NCI-H2196 treated with DMSO at 0.1 percent for 48 hours (cell line): ENCODE measurements around the gene TSR1.

ENCODE experiments used
- DNase-seq: peaks from one replicate; lab custom pipeline; 2025; ENCODE audit not compliant: unreplicated experiment; lab: John Stamatoyannopoulos, UW

Gene TSR1

DNA sequence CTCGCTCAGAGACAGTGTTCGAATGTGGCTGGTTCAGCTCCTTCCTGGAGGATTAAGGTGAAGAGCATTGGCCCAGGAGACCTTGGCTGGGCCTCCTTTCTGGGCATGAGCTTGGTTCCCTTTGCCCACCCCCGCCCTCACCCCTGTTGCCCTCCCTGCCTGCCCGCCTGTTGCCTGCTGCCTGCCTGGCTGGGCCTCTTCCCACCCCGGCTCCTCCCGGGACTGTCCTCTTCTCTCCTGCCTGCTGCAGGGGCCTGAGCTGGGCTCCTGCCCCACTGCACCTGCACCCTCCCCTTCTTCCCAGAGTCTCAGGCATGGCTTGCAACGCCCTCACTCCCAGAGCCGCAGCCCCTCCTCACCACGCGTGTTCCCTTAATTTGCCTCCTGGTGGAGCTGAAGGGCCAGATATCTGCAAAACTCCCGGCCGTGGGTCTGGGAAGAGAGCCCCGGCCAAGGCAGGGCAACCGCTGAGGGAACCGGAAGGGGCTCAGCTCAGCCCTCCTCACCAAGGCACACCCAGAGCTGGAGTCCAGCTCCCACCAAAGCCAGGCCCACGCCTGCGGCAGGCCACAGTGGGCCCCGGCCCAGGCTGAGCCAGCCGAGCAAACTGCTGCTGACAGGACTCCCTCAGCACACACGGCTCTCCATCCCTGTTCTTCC lies 33.4 kb upstream of the TSR1 start:
- DNase-seq = no peak

DNA sequence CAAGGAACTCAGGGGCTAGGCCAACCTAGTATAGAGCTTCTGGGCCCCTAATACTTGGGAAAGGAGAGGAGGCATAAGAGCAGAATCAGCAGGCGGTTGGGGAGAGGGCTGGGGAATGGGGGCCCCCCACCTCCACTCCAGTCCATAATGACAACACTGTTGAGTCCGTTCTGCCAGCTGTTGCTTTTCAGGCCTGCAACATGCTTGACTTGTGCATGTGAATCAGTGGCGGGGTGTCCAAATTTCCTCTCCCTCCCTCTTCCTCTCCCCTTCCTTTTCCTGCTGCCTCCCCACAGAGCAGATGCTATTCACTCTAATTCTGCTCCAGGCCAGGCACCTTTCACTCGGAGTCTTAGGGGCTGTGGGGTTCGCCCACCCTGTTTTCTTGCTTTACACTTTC lies 32.8 kb upstream of the TSR1 start:
- DNase-seq = no peak

DNA sequence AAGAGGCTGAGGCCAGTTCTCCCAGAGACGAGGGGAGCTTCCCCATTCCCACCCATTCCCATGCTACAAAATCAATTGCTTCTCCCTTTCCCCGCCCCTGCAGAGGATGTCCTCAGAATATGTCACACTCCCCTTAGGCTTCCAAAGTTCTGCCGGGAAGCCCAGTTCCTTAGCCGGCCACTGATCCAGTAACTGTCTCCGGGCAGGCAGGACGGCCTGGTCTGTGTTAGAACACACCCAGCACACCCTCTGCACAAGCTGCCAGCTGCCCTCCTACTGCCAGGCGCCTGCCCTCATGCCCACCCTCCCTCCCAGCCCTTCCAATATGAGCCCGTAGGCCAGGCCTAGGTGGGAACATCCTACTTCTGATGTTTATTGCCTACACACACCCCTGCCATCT lies 32.1 kb upstream of the TSR1 start:
- no peak for DNase-seq

DNA sequence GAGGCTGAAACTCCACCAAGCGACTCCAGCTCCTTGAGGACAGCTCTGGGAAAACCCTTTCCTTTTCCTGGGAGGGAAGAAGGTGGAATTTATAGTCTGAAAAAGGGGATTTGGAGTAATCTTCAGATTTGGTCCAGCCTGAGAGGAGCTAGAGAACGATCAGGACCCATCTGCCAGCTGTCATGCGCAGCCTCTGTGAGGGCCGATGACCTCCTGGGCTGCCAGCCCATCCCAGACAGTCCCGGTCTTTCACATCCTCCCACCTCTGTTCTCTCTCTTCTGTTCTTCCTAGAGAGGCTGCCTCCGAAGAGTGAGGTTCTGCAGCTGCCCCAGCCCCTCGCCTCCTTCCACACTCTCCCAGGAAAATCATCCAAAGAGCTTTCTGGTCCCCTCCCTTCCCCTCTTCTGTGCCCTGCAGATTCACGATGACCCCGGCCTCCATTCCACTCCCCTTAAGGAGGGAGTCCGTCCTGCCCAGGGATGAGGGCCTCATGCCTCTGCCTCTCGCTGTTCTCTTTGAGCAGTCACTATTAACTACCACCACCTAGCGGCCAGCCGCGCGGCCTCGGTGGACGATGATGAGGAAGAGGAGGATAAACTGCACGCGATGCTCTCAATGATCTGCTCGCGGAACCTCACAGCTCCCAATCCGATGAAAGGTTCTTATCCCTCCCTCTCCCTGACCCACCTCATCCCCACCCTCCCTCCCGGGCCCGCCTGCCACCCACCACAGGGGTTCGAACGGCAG lies 30.7 kb upstream of the TSR1 start:
- no peak for DNase-seq

DNA sequence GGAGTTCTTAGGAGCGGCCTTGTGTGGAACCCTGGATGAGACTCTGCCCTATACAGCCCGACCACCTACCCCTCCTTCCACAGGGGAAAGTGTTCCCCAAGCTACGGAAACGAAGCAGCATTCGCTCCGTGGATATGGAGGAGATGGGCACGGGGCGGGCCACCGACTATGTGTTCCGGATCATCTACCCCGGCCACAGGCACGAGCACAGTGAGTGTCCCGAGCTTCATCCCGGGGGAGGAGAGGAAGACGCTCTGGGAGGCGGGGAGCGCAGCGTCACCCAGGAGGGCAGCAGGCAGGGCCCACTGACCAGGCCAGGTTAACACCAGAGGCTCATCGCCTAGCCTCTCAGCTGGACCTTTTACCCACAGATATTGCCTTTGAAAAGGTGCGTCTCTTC lies 28.9 kb upstream of the TSR1 start:
- DNase-seq = no peak

DNA sequence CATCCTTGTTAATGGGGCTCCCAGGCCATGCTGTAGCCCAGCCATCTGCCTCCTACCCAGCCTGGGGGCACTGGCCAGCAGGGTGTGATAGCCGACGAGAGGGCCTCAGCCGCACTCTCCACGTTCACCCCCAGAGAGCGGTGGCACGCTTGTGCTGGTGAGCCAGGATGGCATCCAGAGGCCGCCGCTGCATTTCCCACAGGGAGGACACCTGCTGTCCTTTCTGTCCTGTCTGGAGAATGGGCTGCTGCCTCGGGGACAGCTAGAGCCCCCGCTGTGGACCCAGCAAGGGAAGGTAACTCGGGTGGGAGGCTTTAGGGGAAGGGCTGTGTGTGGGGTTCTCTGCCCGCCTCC lies 28.5 kb upstream of the TSR1 start:
- DNase-seq = no peak

DNA sequence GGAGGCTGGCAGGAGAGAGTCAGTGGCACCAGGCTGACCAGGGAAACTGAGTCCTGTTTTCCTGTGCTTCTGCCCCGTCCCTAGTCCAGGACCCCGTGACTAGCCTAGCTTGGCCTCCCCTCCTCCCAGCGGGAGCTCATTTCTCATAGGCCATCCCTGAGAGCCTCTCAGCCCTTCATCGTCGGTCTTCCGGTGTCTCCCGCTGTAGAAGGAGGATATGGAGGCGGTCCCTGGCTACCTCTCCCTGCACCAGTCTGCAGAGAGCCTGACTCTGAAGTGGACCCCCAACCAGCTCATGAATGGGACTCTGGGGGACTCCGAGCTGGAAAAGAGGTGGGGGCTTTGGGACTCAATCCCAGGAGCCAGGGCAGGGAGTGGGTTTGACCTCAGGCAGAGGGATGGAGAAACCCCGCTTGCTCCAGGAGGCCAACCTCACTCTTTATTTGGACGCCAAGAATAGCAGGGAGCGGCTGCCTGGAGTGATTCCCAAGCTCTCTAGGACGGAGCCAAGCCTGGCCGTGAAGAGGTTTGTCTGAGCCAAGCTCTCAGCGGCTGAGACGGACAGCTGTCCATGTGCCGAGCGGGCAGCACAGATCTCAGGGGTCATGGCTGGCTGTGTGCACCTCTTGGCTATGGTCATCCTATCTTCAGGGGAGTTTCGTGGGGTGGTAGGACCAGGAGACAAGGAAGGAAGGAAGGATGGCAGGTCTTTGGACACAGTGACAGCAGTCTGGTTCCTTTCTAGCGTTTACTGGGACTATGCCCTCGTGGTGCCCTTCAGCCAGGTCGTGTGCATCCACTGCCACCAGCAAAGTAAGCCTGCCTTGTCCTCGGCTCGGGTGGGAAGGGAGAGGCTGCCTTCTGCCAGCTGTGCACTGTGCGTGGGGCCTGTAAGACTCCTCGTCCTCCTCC lies 27.9 kb upstream of the TSR1 start:
- no peak for DNase-seq

DNA sequence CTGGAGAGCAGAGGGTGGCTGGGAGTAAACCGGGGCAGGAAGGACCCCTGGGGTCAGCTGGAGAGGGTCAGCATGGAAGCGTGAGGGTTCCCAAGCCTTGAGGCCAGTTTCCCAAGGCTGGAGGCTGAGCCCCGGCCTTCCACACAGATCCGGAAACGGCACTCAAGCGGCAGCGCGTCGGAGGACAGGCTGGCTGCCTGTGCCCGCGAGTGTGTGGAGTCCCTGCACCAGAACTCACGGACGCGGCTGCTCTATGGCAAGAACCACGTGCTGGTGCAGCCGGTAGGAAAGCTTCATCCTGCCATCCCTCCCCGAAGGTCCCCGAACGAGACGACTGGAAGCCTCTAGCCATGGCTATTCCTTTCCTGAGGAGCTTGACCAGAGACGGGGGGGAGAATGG lies 27.1 kb upstream of the TSR1 start:
- DNase-seq = no peak

DNA sequence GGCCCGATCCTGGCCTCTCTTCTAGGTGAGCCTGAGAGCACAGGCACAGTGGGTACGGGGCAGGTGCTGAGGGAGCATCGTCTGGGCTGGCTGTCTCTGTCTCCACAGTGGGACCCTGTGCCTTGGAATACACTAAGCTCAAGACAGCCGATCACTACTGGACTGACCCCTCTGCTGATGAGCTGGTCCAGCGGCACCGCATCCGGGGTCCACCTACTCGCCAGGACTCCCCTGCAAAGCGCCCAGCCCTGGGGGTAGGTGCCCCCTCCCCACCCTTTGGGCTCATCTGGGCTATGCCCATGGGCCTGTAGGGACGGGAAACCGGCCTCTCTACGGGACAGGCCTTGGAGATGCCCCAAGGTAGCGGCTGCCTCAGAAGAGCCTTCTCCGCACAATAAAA lies 26.6 kb upstream of the TSR1 start:
- no peak for DNase-seq

DNA sequence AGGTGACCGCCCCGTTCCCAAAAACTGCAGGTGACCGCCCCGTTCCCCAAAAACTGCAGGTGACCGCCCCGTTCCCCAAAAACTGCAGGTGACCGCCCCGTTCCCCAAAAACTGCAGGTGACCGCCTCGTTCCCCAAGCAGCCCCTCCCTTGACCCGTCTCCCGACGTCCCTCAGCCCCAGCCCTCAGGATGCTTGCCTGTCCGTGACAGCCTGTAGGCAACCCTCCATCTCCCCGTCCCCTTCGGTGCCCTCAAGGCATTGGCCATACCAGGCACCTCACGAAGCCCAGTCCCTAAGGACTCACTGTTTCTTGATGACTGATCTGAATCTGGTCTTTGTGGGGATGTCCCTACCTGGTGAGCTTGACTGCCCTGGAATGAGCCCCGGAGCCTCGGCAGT lies 26.2 kb upstream of the TSR1 start:
- DNase-seq = no peak

DNA sequence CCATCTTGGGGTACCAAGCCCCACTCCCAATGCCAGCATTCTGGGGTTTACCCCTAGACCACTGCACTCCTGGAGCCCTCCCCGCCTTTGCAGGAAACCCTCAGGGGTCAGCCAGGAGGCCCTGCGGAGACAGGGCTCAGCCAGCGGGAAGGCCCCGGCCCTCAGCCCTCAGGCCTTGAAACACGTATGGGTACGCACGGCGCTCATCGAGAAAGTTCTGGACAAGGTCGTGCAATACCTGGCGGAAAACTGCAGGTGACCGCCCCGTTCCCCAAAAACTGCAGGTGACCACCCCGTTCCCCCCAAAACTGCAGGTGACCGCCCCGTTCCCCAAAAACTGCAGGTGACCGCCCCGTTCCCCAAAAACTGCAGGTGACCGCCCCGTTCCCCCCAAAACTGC lies 25.8 kb upstream of the TSR1 start:
- no peak for DNase-seq

DNA sequence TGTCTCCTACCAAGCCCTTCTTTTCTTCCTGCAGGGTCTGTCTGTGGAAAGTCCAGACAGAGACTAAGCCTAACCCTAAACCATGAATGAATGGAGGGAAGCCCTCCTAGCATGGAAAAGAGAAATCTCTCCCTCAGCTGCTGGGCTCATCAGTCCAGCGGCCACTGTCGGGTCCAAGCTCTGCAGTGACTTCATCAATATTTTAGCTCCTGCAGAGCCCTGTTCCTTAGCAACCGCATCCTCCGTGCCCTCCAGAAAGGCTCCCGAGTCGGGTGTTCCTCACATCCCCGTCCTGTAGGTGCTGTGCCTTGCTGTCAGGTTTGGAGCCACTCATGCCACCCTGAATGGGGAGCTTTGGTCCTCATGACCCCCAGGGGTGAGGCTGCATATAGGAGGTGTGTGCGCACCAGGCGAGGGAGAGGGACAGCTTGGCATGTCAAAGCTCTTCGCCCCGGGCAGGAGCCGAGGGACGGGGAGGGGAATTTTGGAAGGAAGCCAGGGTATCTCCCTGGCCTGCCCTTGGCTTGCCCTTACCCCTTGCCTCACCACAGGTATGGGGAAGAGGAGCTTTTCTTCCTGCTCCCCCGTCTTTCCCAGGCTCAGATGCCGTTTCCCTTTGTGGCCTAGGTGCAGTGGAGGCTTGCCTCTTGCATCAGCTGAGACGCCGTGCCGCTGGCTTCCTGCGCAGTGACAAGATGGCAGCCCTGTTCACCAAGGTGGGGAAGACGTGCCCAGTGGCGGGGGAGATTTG lies 24.9 kb upstream of the TSR1 start:
- DNase-seq = no peak

DNA sequence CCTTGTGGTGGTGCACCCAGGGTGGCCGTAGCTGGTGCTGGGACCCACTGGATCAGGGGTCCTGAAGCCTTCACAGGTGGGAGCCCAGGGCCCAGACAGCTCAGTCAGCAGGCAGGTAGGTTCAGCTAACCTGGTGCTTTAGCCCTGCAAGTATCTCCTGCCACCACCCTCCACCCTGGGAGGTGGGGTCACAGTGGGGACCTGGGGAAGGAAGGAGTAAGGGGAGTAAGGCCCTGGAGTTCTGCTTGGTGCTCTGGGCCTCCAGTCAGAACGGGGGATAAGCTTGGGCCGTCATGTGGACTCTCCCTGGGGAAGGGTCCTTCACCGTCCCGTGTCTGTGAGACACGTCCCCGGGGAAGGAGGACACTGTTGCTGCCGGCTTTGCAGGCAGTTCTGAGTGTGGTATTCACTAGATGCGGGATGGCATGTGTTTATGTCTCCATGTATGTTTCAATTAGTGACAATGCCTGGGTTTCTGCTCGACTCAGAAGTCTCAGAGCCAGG lies 21.7 kb upstream of the TSR1 start:
- no peak for DNase-seq

DNA sequence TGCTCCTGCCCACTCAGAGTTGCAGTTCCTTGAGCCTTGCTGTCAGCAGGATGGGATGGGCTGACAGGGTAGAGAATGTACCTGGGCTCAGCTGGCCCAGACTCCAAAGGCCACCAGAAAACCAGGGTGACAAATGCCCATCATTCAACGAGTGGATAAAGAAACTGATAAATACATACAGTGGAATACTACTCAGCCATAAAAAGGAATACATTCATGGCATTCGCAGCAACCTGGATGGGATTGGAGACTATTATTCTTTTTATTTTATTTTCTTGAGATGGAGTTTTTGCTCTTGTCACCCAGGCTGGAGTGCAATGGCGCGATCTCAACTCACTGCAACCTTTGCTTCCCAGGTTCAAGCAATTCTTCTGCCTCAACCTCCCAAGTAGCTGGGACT lies 21.0 kb upstream of the TSR1 start:
- no peak for DNase-seq

DNA sequence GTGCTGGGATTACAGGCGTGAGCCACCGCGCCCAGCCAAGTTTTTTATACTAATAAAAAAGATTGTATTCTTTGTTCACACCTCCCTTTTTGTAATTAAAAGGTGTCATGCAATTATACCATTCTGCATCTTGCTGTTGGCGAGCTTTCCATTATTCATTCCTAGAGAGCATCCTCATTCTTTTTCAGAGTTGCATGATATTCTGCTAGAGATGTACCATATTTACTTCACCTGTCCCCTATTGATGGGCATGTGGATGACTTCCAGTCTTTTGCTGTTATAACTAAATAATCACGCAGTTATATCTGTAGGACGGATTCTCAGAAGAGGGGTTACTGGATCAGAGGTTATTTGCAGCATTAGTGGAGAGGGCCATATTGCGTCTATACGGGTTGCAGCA lies 18.1 kb upstream of the TSR1 start:
- no peak for DNase-seq

DNA sequence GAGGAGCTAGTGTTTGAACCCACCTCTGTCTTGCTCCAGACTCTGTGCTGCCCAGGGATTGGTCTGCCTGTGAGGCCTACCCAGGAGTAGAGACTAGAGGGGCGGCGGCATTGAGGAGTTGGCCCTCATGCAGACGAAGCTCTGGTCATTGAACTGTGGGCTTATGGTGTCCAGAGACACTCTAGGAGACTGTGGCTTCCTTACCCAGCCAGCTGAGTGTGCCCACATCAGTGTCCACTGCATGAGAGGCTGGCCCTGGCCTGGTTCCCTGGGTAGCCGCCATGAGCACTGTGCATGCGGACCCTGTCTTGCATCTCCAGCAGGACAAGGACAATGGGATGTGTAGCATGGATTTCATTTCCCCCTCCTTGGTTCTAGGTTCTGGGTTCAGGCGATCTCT lies 15.0 kb upstream of the TSR1 start:
- DNase-seq = no peak

DNA sequence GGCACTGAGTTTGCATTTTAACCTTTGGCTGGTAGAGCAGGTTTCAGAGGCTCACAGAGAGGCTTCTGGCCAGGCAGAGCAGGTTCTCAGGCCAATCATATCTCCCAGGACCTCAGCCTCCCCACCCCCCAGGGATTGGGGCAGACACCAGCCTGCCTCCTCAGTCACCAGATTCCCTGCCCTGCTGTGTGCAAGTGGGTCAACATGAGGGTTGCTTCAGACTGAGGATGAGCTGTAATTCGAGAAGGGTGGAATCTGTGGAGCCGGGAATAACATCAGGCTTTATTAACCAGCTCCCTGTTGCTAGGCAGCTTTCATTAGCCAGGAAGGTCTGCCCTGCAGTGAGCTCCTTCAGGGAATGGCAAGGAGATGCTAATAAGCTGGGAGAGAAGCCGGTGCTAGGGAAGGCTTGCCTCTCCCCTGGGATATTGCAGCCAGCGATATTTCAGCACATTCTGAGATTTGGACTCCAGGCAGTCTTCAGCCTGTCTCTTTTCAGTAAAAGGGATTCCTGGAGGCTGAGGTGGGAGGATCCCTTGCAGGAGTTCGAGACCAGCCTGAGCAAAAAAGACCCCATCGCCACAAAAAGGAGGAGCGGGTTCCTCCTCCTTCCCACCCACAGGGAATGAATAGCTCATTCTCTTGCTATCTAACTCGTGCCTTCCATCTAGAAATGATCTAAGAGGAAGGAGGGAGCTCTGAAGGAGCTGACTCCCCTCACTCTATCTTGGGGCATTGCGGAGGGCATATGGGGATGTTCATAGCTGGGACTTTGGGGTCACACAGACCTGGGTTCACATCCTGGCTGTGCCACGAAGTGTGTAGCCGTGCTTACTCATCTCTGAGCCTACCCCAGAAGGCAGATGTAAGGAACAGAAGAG lies 11.8 kb upstream of the TSR1 start:
- DNase-seq = peak; percentile 64

DNA sequence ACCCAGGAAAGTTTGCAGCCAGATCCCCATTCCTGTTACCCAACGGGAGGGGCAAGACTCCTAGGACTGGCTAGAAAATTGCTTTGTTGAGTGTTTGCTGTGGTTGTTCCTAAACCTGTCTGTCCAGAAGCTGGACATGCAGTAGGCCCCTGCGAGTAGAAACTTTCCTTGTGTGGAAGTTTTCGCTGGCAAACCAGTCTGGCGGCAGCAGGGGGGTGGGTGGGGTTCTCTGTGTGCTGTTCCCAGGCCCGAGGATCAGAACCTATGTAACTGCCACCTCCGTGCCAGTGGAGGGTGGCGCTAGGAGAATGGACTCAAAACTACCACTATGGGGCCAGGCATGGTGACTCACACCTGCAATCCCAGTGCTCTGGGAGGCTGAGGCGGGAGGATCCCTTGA lies 10.2 kb upstream of the TSR1 start:
- no peak for DNase-seq

DNA sequence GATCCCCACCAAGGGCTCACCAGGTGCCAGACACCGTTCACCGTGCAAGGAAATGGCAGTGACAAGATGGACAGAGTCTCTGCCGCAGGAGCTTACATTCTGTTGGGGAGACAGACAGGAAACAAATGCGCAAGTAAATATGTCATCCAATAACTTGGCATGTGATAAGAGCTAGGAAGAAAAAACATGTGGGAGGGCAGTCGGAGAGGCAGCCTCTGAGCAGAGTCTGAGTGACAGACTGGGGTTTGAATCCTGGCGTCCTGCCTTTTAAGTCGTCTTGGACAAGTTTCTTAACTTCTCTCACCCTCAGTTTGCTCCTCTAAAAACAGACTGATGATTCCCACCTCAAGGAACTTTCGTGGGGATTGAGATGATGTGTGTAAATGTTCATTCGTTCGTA lies 8.3 kb upstream of the TSR1 start:
- DNase-seq = no peak

DNA sequence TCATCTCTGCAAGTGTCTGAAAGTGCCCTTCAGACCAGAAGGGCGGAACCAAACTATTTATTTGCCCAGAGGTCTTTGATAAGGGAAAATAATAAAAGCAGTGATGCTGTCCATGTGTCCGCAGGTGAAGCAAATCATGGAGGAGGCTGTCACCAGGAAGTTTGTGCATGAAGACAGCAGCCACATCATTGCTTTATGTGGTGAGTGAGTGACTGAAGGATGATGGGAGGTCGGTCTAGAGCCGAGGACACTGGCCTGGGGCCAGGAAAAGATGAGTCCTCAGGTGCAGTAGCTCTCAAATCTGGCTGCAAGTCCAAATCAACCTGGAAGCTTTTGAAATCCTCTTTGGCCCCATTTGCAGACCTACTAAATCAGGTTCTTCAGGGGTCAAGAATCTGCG lies 7.2 kb upstream of the TSR1 start:
- no peak for DNase-seq
